Kidney (tissue), 14 donors: Measurements from ENCODE around the gene ATP6V0E1. TPM values are rescaled to one million over a fixed set of nuclear protein-coding genes. Genes with fewer than 3 reads are reported as not detected.

Experiments
- DNase-seq, 5 donors: peaks; one replicate each; pipeline ENCODE4 v3.0.0-alpha.2; 2013 to 2020
- FAIRE-seq: peaks from 2 replicates; lab custom pipeline; 2012; peaks lifted over from hg19 to GRCh38; lab: Jason Lieb, UNC
- H3K27ac ChIP-seq, 2 donors: one replicate each; pipeline ENCODE4 v1.7.0; 2013; ENCODE audit warnings: low read depth in 2 of 2, low read length in 2 of 2, inconsistent platforms in 1 of 2
- H3K27me3 ChIP-seq: one replicate; pipeline ENCODE4 v1.7.1; 2013; ENCODE audit warnings: low read length, inconsistent platforms; ENCODE audit not compliant: control insufficient read depth, insufficient read depth
- H3K36me3 ChIP-seq, 3 donors: one replicate each; pipeline versions ENCODE4 v1.7.0 to v1.7.1; 2013; ENCODE audit warnings: low read length in 3 of 3, control low read depth in 1 of 3, inconsistent platforms in 1 of 3; ENCODE audit not compliant: insufficient read depth in 3 of 3, control insufficient read depth in 2 of 3
- H3K4me1 ChIP-seq, 3 donors: one replicate each; pipeline versions ENCODE4 v1.7.0 to v1.7.1; 2013; ENCODE audit warnings: low read length in 3 of 3, inconsistent platforms in 1 of 3, low read depth in 1 of 3; ENCODE audit not compliant: control insufficient read depth in 2 of 3, insufficient read depth in 2 of 3
- H3K4me3 ChIP-seq, 3 donors: one replicate each; pipeline versions ENCODE4 v1.7.0 to v1.8.1; 2013; ENCODE audit warnings: low read length in 3 of 3, control low read depth in 1 of 3, inconsistent platforms in 1 of 3
- H3K9ac ChIP-seq, 3 donors: one replicate each; pipeline versions ENCODE4 v1.7.0 to v1.7.1; 2013; ENCODE audit warnings: low read length in 3 of 3, control low read depth in 1 of 3, inconsistent platforms in 1 of 3
- H3K9me3 ChIP-seq, 3 donors: one replicate each; pipeline versions ENCODE4 v1.7.0 to v1.7.1; 2013; ENCODE audit warnings: low read length in 3 of 3, control low read depth in 1 of 3, inconsistent platforms in 1 of 3; ENCODE audit not compliant: control insufficient read depth in 2 of 3, insufficient read depth in 1 of 3
- CTCF ChIP-seq: IDR thresholded peaks from 3 replicates; pipeline ENCODE4 v1.5.1; 2012; ENCODE audit warnings: mild to moderate bottlenecking, moderate library complexity, borderline replicate concordance; ENCODE audit not compliant: insufficient read depth; ENCODE audit errors: extremely low read depth
- intact Hi-C: fragments of 100-400 bp; cut with DNase I; formaldehyde crosslinking; loops from one replicate; pipeline ENCODE4 v1.11.1; 2022
- polyA plus RNA-seq: library from polyadenylated mRNA; stranded (reverse); fragments of 350-450 nt; fragmentation: Illumina TruSeq; extraction: RNeasy Lipid Tissue Mini Kit (QIAGEN cat#74804); gene quantifications from one replicate; pipeline ENCODE4 v1.2.3, GENCODE V29; 2014; ENCODE audit warnings: low read depth, low replicate concordance; ENCODE audit not compliant: insufficient read depth
- total RNA-seq: library from RNA; stranded (reverse); fragmentation: NEBNext Ultra II Directional; extraction: Animal tissue kit (Norgen Biotek cat#: 25700); gene quantifications from one replicate; pipeline ENCODE4 v1.2.1, GENCODE V29; 2021
- donor health status: control.
- donor health status: control.
- donor health status: control.
- donor health status: control.
- donor health status: control.
- donor health status: DM: yes; HTN: yes; CAD: no.
- donor health status: Normal renal cell carcinoma (clear cell type).

ATP6V0E1 gene
- total and polyA plus RNA-seq, 2 donors from 2014 or later, result 352 to 804 TPM

GRCh38 chr5:173033923-173034322 lies 50.4 kb downstream of the ATP6V0E1 start:
- FAIRE-seq (no peak), DNase-seq (no peak)
- H3K36me3 ChIP-seq, result peaks cover 0 to 2% (median 0%) of the 10 kb centered on the region in 3 donors
- H3K27ac ChIP-seq, result no peak overlapping the region
- H3K4me1 ChIP-seq, result peaks cover 3 to 27% (median 25%) of the 10 kb centered on the region in 3 donors
- H3K9me3 ChIP-seq, result no peaks in the 10 kb centered on the region
- no peak overlapping the region for H3K4me3 ChIP-seq
- H3K9ac ChIP-seq, result no peak overlapping the region
- intact Hi-C loops, result no loop called here
- no peak for TF ChIP-seq CTCF
- H3K27me3 ChIP-seq, result no peaks in the 10 kb centered on the region

- no peak overlapping the region for H3K4me3 ChIP-seq
- H3K36me3 ChIP-seq, result peaks cover 0 to 2% (median 0%) of the 10 kb centered on the region in 3 donors
- no peaks in the 10 kb centered on the region for H3K27me3 ChIP-seq
- peak overlapping the region in 1 of 3 donors; percentile 70 for H3K9ac ChIP-seq
- FAIRE-seq, result no peak
- DNase-seq, result peak in 1 of 5 donors; percentile 81
- H3K9me3 ChIP-seq, result peaks cover 0 to 3% (median 0%) of the 10 kb centered on the region in 3 donors
- intact Hi-C loops, result no loop called here
- peaks cover 0 to 22% (median 13%) of the 10 kb centered on the region in 3 donors for H3K4me1 ChIP-seq
- no peak for TF ChIP-seq CTCF
- peak overlapping the region; percentile 92 to 96 for H3K27ac ChIP-seq
Measured at GRCh38 chr5:173035904-173036707, 52.5 kb downstream of the ATP6V0E1 start.

- Histone ChIP-seq H3K27ac (peak overlapping the region; percentile 30 to 78), H3K27me3 (no peaks in the 10 kb centered on the region), H3K4me3 (no peak overlapping the region), H3K9me3 (peaks cover 0 to 3% (median 0%) of the 10 kb centered on the region in 3 donors), H3K4me1 (peaks cover 0 to 22% (median 13%) of the 10 kb centered on the region in 3 donors), H3K9ac (no peak overlapping the region), H3K36me3 (peaks cover 0 to 2% (median 0%) of the 10 kb centered on the region in 3 donors)
- TF ChIP-seq CTCF, result no peak
- intact Hi-C loops, result no loop called here
- FAIRE-seq (no peak), DNase-seq (no peak)
Measured at GRCh38 chr5:173039188-173039587, 55.6 kb downstream of the ATP6V0E1 start.
